Neuronal stem cell (in vitro differentiated cells): ENCODE measurements around the gene NFKB2.

ENCODE experiments used
- DNase-seq: peaks from one replicate; pipeline ENCODE4 v3.0.0-alpha.2; 2013; ENCODE audit warnings: low spot score
- H2AFZ ChIP-seq: one replicate; pipeline ENCODE4 v1.6.1; 2013; ENCODE audit warnings: mild to moderate bottlenecking, low read length, inconsistent platforms
- H2AK5ac ChIP-seq: 2 replicates; pipeline ENCODE4 v1.6.1; 2013; ENCODE audit warnings: low read depth, mild to moderate bottlenecking, inconsistent platforms, low read length, moderate library complexity, mixed read lengths
- H2BK120ac ChIP-seq: 2 replicates; pipeline ENCODE4 v1.6.1; 2013; ENCODE audit warnings: low read depth, mild to moderate bottlenecking, inconsistent platforms, low read length, moderate library complexity, mixed read lengths
- H2BK12ac ChIP-seq: one replicate; pipeline ENCODE4 v1.6.1; 2013; ENCODE audit warnings: low read length, inconsistent platforms
- H2BK15ac ChIP-seq: 2 replicates; pipeline ENCODE4 v1.6.1; 2013; ENCODE audit warnings: mild to moderate bottlenecking, low read length, inconsistent platforms, mixed read lengths
- H2BK5ac ChIP-seq: one replicate; pipeline ENCODE4 v1.6.1; 2013; ENCODE audit warnings: inconsistent platforms, mild to moderate bottlenecking, low read length, moderate library complexity
- H3K14ac ChIP-seq: one replicate; pipeline ENCODE4 v1.6.1; 2013; ENCODE audit warnings: low read length, inconsistent platforms
- H3K18ac ChIP-seq: 2 replicates; pipeline ENCODE4 v1.6.1; 2013; ENCODE audit warnings: low read length, inconsistent platforms
- H3K23ac ChIP-seq: 2 replicates; pipeline ENCODE4 v1.6.1; 2013; ENCODE audit warnings: low read depth, mild to moderate bottlenecking, mixed read lengths, low read length, inconsistent platforms; ENCODE audit not compliant: poor library complexity
- H3K27ac ChIP-seq: replicated peaks from 3 replicates; pipeline ENCODE4 v1.5.1; 2013; ENCODE audit warnings: low read length, inconsistent platforms
- H3K27me3 ChIP-seq, 3 experiments: 2 replicates each; pipeline ENCODE4 v1.6.1; 2013; ENCODE audit warnings: low read length in 3 of 3, mild to moderate bottlenecking in 2 of 3, inconsistent platforms in 1 of 3, low read depth in 1 of 3, mixed read lengths in 1 of 3, moderate library complexity in 1 of 3; ENCODE audit not compliant: control insufficient read depth in 3 of 3, insufficient read depth in 3 of 3
- H3K36me3 ChIP-seq, 2 donors: replicated peaks in 1 of 2; 2 replicates each; pipeline ENCODE4 v1.6.1; 2013; ENCODE audit warnings: low read length in 2 of 2; ENCODE audit not compliant: control insufficient read depth in 2 of 2, insufficient read depth in 2 of 2
- H3K4ac ChIP-seq: 2 replicates; pipeline ENCODE4 v1.6.1; 2013; ENCODE audit warnings: inconsistent platforms, mild to moderate bottlenecking, low read length, moderate library complexity
- H3K4me1 ChIP-seq, 2 donors: 1 replicate in 1 of 2; 2 replicates in 1 of 2; pipeline ENCODE4 v1.6.1; 2013; ENCODE audit warnings: low read length in 2 of 2, low read depth in 1 of 2; ENCODE audit not compliant: control insufficient read depth in 2 of 2, insufficient read depth in 1 of 2
- H3K4me2 ChIP-seq: one replicate; pipeline ENCODE4 v1.6.1; 2013; ENCODE audit warnings: mild to moderate bottlenecking, low read length, inconsistent platforms; ENCODE audit not compliant: insufficient read depth, poor library complexity, severe bottlenecking
- H3K4me3 ChIP-seq, 2 donors: 2 replicates each; pipeline ENCODE4 v1.5.1; 2013; ENCODE audit warnings: low read length in 2 of 2, mild to moderate bottlenecking in 2 of 2, inconsistent platforms in 1 of 2, moderate library complexity in 1 of 2
- H3K79me1 ChIP-seq: one replicate; pipeline ENCODE4 v1.6.1; 2013; ENCODE audit warnings: low read depth, mild to moderate bottlenecking, inconsistent platforms, low read length, moderate library complexity
- H3K9ac ChIP-seq: one replicate; pipeline ENCODE4 v1.6.1; 2013; ENCODE audit warnings: mild to moderate bottlenecking, low read depth, low read length, inconsistent platforms; ENCODE audit not compliant: poor library complexity
- H3K9me3 ChIP-seq, 2 donors: replicated peaks in 1 of 2; 2 replicates each; pipeline versions ENCODE3 to v1.6.1; 2013; ENCODE audit warnings: low read length in 2 of 2, mild to moderate bottlenecking in 2 of 2, inconsistent platforms in 1 of 2, low read depth in 1 of 2, mixed read lengths in 1 of 2, moderate library complexity in 1 of 2; ENCODE audit not compliant: control insufficient read depth in 2 of 2, insufficient read depth in 1 of 2
- H4K8ac ChIP-seq: one replicate; pipeline ENCODE4 v1.6.1; 2013; ENCODE audit warnings: low read depth, mild to moderate bottlenecking, inconsistent platforms, low read length, moderate library complexity
- H4K91ac ChIP-seq: one replicate; pipeline ENCODE4 v1.6.1; 2013; ENCODE audit warnings: low read length, low read depth, mild to moderate bottlenecking, inconsistent platforms; ENCODE audit not compliant: poor library complexity
- WGBS, 2 donors: extraction: QIAGEN DNeasy Blood & Tissue Kit; methylation state at CpG; one replicate each; pipeline ENCODE4 v1.1.7; 2013; ENCODE audit warnings: missing lambda C conversion rate in 2 of 2, mixed read lengths in 1 of 2; ENCODE audit not compliant: insufficient read length in 2 of 2, insufficient replicate concordance in 1 of 2; ENCODE audit errors: extremely low coverage in 2 of 2; 5-methylcytosine and 5-hydroxymethylcytosine counted together

Gene NFKB2

GRCh38 chr10:102411341-102412255, 16.1 kb downstream of the NFKB2 start:
- Histone ChIP-seq H4K91ac (peak overlapping the region; percentile 41), H4K8ac (no peak overlapping the region), H3K18ac (peak overlapping the region; percentile 77), H3K23ac (peak overlapping the region; percentile 82), H2BK5ac (peak overlapping the region; percentile 58), H3K4me1 (peaks cover 45 to 66% of the 10 kb centered on the region in 2 donors), H3K27ac (no peak overlapping the region), H2BK120ac (no peak overlapping the region), H3K4me2 (no peak overlapping the region), H3K79me1 (no peaks in the 10 kb centered on the region), H3K9me3 (peaks cover 0 to 9% of the 10 kb centered on the region in 2 donors), H3K9ac (peak overlapping the region; percentile 60), H2AK5ac (peak overlapping the region; percentile 77), H2BK15ac (peak overlapping the region; percentile 78), H3K4me3 (peak overlapping the region in 1 of 2 donors; percentile 37), H3K27me3 (peaks cover 0 to 44% (median 22%) of the 10 kb centered on the region in 3 experiments), H2BK12ac (peak overlapping the region; percentile 78), H3K36me3 (peaks cover 0 to 17% of the 10 kb centered on the region in 2 donors), H3K4ac (peak overlapping the region; percentile 54), H3K14ac (peak overlapping the region; percentile 64), H2AFZ (no peak overlapping the region)
- no CpG with 5 or more reads among the region's 14 CpGs for WGBS, 2 donors
- DNase-seq = no peak

GRCh38 chr10:102412293-102412692, 16.8 kb downstream of the NFKB2 start:
- Histone ChIP-seq H3K79me1 (no peaks in the 10 kb centered on the region), H2BK12ac (peak overlapping the region; percentile 0), H3K27ac (no peak overlapping the region), H3K23ac (peak overlapping the region; percentile 20), H2AK5ac (peak overlapping the region; percentile 76), H3K4me1 (peaks cover 45 to 66% of the 10 kb centered on the region in 2 donors), H3K4ac (no peak overlapping the region), H3K14ac (no peak overlapping the region), H3K4me3 (peak overlapping the region in 1 of 2 donors; percentile 7), H3K9me3 (peaks cover 0 to 9% of the 10 kb centered on the region in 2 donors), H2BK15ac (peak overlapping the region; percentile 96), H4K8ac (no peak overlapping the region), H4K91ac (no peak overlapping the region), H3K9ac (no peak overlapping the region), H2BK120ac (peak overlapping the region; percentile 97), H2BK5ac (peak overlapping the region; percentile 1), H2AFZ (no peak overlapping the region), H3K36me3 (peaks cover 0 to 17% of the 10 kb centered on the region in 2 donors), H3K27me3 (peaks cover 0 to 42% (median 22%) of the 10 kb centered on the region in 3 experiments), H3K18ac (peak overlapping the region; percentile 57), H3K4me2 (no peak overlapping the region)
- DNase-seq = no peak
- WGBS, 2 donors = no CpG with 5 or more reads among the region's 10 CpGs

GRCh38 chr10:102413053-102413705, 17.7 kb downstream of the NFKB2 start:
- peaks cover 0 to 17% of the 10 kb centered on the region in 2 donors for H3K36me3 ChIP-seq
- peak overlapping the region; percentile 76 for H2AK5ac ChIP-seq
- H4K91ac ChIP-seq = no peak overlapping the region
- H3K14ac ChIP-seq = no peak overlapping the region
- peak overlapping the region; percentile 2 for H3K4me2 ChIP-seq
- no peak overlapping the region for H2BK12ac ChIP-seq
- peaks cover 0 to 36% (median 14%) of the 10 kb centered on the region in 3 experiments for H3K27me3 ChIP-seq
- no peak overlapping the region for H2AFZ ChIP-seq
- H3K23ac ChIP-seq = no peak overlapping the region
- no peak overlapping the region for H3K18ac ChIP-seq
- peaks cover 0 to 6% of the 10 kb centered on the region in 2 donors for H3K9me3 ChIP-seq
- H3K4me1 ChIP-seq = peaks cover 46 to 69% of the 10 kb centered on the region in 2 donors
- no peak overlapping the region for H4K8ac ChIP-seq
- no peak overlapping the region for H2BK120ac ChIP-seq
- H3K27ac ChIP-seq = no peak overlapping the region
- DNase-seq = no peak
- H2BK15ac ChIP-seq = no peak overlapping the region
- no peak overlapping the region for H3K4me3 ChIP-seq
- H3K4ac ChIP-seq = no peak overlapping the region
- no peak overlapping the region for H3K9ac ChIP-seq
- no CpG with 5 or more reads among the region's 5 CpGs for WGBS, 2 donors
- H2BK5ac ChIP-seq = no peak overlapping the region
- H3K79me1 ChIP-seq = no peaks in the 10 kb centered on the region
